HFFc6 (cell line): ENCODE data around the gene ADH4. TPM values are rescaled to one million over a fixed set of nuclear protein-coding genes. Genes with fewer than 3 reads are reported as not detected.
"Not testable (repeated sequence)": the region's sequence is repeated elsewhere in the genome, so short reads cannot be mapped to it uniquely, and the experiment has no call there.

Source experiments
- DNase-seq: peaks from one replicate; pipeline ENCODE4 v3.0.0-alpha.2; 2018
- H3K27ac Mint-ChIP-seq: 2 replicates; pipeline ENCODE4 v1.8.0; 2020; ENCODE audit warnings: mild to moderate bottlenecking, mixed read lengths
- H3K27me3 Mint-ChIP-seq: 2 replicates; pipeline ENCODE4 v1.8.0; 2021; ENCODE audit warnings: mild to moderate bottlenecking, moderate library complexity, mixed read lengths; ENCODE audit not compliant: insufficient read depth
- H3K36me3 Mint-ChIP-seq: 2 replicates; pipeline ENCODE4 v1.8.0; 2021; ENCODE audit warnings: low read depth, mixed read lengths
- H3K4me1 Mint-ChIP-seq: 2 replicates; pipeline ENCODE4 v1.8.0; 2020; ENCODE audit warnings: low read depth, mixed read lengths
- H3K4me3 Mint-ChIP-seq: 2 replicates; pipeline ENCODE4 v1.8.0; 2020; ENCODE audit warnings: mild to moderate bottlenecking, moderate library complexity, mixed read lengths
- H3K9me3 Mint-ChIP-seq: 2 replicates; pipeline ENCODE4 v1.8.0; 2020; ENCODE audit warnings: mild to moderate bottlenecking, mixed read lengths
- long read RNA-seq: library from polyadenylated mRNA; unstranded; transcript quantifications from one replicate; pipeline ENCODE4 v2.0.0, GENCODE V29; 2019
- total RNA-seq, 6 experiments: library from RNA; stranded (reverse); fragmentation: NEBNext Ultra II Directional; extraction: Animal tissue kit (Norgen Biotek cat#: 25700); gene quantifications; 2 replicates in 1 of 6; 3 replicates in 5 of 6; pipeline ENCODE4 v1.2.3, GENCODE V29; 2021
- TF ChIP-seq, protein P1 (sequence below): fragments of 200-600 bp; sonication (generic); IDR thresholded peaks from 2 replicates; pipeline ENCODE4 v1.5.0; 2021; ENCODE audit warnings: antibody characterized with exemption, mild to moderate bottlenecking

ADH4 gene
- not detected for total RNA-seq
- long read RNA-seq, result 0 reads

DNA sequence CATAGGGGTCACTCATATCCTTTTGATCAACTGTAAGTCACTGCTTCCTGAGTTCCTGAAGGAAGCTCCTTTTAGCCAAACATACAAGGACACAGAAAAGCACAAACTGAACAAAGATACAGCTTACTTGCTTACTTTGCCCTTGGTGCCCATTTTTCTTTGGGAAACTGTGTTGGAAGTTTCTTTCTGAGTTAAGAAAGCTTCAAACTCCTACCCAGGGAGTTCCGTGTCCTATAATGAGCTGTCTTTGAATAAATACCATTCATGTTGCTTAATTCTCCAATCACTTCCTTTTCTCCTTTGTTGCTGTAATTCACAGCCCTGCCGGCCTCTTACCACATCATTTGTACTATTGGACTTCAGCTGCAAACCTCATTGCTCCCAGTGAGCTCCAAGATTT lies at the start of gene ADH4:
Gene ADH4, minus strand, starts transcription at position 228 of the 400 bp plus-strand sequence. Its CDS starts 75 bp downstream, at position 153.
- Mint-ChIP-seq H3K27ac (no peak within 1 kb of the TSS), H3K27me3 (no peaks in the 10 kb centered on the region), H3K4me3 (no peak within 1 kb of the TSS), H3K36me3 (no peaks in the 10 kb centered on the region), H3K9me3 (no peaks in the 10 kb centered on the region), H3K4me1 (no peaks in the 10 kb centered on the region)
- no peak for DNase-seq
- TF ChIP-seq, protein P1, sequence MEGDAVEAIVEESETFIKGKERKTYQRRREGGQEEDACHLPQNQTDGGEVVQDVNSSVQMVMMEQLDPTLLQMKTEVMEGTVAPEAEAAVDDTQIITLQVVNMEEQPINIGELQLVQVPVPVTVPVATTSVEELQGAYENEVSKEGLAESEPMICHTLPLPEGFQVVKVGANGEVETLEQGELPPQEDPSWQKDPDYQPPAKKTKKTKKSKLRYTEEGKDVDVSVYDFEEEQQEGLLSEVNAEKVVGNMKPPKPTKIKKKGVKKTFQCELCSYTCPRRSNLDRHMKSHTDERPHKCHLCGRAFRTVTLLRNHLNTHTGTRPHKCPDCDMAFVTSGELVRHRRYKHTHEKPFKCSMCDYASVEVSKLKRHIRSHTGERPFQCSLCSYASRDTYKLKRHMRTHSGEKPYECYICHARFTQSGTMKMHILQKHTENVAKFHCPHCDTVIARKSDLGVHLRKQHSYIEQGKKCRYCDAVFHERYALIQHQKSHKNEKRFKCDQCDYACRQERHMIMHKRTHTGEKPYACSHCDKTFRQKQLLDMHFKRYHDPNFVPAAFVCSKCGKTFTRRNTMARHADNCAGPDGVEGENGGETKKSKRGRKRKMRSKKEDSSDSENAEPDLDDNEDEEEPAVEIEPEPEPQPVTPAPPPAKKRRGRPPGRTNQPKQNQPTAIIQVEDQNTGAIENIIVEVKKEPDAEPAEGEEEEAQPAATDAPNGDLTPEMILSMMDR, result no peak

DNA sequence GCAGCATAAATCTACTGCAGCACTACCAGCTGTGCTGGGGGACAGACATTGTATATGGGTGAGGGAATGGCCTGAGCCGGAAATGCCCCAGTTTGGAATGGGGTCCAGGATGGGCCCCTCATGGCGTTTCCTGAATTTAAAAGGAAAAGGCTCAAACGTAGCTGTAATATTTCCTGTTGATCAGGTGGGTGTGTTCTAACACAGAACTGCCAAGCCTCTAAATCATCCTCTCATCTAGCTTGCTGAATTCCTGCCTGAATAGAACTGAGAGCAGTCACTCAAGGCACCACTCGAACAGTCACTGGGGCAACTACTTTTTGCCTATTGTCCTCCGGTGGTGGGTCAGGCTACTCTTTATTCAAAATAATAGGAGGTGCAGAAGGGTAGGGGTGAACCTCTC lies 46.2 kb upstream of the ADH4 start:
- H3K9me3 Mint-ChIP-seq, result peaks cover 12% of the 10 kb centered on the region
- no peak overlapping the region for H3K4me3 Mint-ChIP-seq
- no peak overlapping the region for H3K27ac Mint-ChIP-seq
- no peaks in the 10 kb centered on the region for H3K4me1 Mint-ChIP-seq
- no peaks in the 10 kb centered on the region for H3K36me3 Mint-ChIP-seq
- peaks cover 4% of the 10 kb centered on the region; the same call in 1 of the 2 replicates for H3K27me3 Mint-ChIP-seq
- DNase-seq, result no peak
- TF ChIP-seq, protein P1, result no peak

DNA sequence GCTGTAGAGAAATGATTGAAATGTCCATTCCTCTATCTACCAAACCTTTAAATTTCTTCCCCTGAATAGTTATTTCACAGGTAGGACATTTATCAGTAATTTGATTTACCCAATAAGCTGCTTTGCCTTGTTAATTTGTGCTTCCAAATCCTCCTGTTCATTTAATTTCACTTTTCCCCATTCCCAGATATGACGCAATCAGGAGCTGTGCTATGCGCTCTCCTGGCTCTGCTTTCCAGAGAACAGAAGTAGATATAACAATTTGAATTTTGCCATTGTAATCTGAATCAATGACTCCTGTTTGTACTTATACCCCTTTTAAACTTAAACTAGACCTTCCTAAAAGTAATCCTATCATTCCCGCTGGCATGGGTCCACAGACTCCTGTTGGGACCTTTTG lies 45.8 kb upstream of the ADH4 start:
- not testable (repeated sequence) for H3K36me3 Mint-ChIP-seq, H3K4me1 Mint-ChIP-seq, H3K27me3 Mint-ChIP-seq, H3K4me3 Mint-ChIP-seq, H3K27ac Mint-ChIP-seq, DNase-seq
- H3K9me3 Mint-ChIP-seq, result peaks cover 12% of the 10 kb centered on the region

DNA sequence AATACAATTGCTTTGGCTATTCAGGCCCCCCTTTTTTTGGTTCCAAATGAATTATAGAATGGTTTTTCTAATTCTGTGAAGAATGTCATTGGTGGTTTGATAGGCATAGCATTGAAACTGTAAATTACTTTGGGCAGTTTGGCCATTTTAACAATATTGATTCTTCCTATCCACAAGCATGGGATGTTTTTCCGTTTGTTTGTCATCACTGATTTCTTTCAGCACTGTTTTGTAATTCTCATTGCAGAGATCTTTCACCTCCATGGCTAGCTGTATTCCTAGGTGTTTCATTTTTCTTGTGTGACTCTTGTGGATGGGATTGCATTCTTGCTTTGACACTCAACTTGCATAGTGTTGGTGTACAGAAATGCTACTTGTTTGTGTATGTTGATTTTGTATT lies 41.9 kb upstream of the ADH4 start:
- no peaks in the 10 kb centered on the region for H3K36me3 Mint-ChIP-seq
- DNase-seq, result no peak

DNA sequence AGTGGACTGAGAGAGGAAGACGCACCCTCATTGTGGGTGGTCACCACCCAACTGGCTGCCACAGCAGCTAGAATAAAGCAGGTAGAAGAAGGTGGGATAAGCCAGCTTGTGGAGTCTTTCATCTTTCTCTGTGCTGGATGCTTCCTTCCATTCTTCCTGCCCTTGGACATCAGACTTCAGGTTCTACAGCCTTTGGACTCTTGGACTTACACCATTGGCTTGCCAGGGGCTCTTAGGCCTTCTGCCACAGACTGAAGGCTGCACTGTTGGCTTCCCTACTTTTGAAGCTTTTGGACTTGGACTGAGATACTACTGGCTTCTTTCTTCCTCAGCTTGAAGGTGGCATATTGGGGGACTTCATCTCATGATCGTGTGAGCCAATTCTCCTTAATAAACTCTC lies 41.5 kb upstream of the ADH4 start:
- Mint-ChIP-seq H3K27me3 (peaks cover 4% of the 10 kb centered on the region), H3K4me3 (no peak overlapping the region), H3K9me3 (peaks cover 3% of the 10 kb centered on the region; the same call in 1 of the 2 replicates), H3K4me1 (peaks cover 3% of the 10 kb centered on the region), H3K27ac (no peak overlapping the region), H3K36me3 (no peaks in the 10 kb centered on the region)
- TF ChIP-seq, protein P1, result no peak
- no peak for DNase-seq

More for the DNA sequence above, 41.9 kb upstream of the ADH4 start:
- Mint-ChIP-seq H3K27ac (no peak overlapping the region), H3K9me3 (peaks cover 6% of the 10 kb centered on the region), H3K27me3 (peaks cover 4% of the 10 kb centered on the region), H3K4me1 (no peaks in the 10 kb centered on the region), H3K4me3 (no peak overlapping the region)
- TF ChIP-seq, protein P1, result no peak

DNA sequence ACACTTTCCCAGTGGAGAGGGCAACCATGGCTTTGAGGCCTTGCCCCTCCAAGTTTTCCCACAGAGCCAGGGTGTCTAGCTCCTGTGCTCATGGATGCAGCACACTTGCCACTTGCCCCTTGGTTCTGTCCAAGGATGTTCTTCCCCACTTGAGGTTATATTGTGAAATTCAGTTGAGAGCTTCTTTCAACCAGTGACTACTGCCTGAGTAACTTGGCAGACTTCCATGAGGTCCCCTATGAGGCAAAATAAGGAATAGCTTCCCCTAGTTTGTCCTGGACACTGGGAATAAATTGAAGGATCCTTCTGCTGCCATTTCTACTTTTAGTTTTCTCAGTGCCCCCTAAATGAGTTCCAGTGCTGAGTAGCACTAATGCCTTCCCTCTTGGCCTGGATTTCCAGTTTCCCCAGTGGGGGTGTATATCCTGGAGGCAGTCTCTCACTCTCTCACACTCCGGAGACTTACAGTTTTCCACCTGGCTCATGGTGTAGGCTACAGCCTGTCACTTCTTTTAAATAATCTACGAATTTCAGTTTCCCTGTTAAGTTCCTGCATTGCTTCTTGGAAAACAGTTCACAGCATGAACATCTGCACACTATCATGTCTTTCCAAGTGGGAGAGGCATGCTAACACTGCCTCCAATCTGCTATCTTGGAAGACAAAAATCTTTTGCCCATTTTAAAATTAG lies 36.4 kb upstream of the ADH4 start:
- H3K9me3 Mint-ChIP-seq, result no peaks in the 10 kb centered on the region
- no peaks in the 10 kb centered on the region; the same call in 1 of the 2 replicates for H3K27me3 Mint-ChIP-seq
- TF ChIP-seq, protein P1, result no peak
- peaks cover 6% of the 10 kb centered on the region for H3K4me1 Mint-ChIP-seq
- no peaks in the 10 kb centered on the region for H3K36me3 Mint-ChIP-seq
- no peak overlapping the region for H3K4me3 Mint-ChIP-seq
- H3K27ac Mint-ChIP-seq, result no peak overlapping the region
- DNase-seq, result peak; percentile 39
